WTC11 (cell line): ENCODE data around the gene HKDC1. TPM values are rescaled to one million over a fixed set of nuclear protein-coding genes. Genes with fewer than 3 reads are reported as not detected.

ENCODE experiments used
- ATAC-seq: fragments of 200-7000 bp; cut with Tn5 transposase; 2 replicates; pipeline ENCODE4 v1.10.0; 2021; ENCODE audit warnings: mild to moderate bottlenecking, moderate library complexity
- CTCF ChIA-PET: fragments of 300-600 bp; sonication (Branson Sonifier 250); formaldehyde crosslinking; loops from one replicate; lab custom pipeline; 2021; ENCODE audit warnings: antibody characterized with exemption; lab: Charles Lee
- POLR2A ChIA-PET: fragments of 350-600 bp; sonication (Branson Sonifier 250); formaldehyde crosslinking; loops from one replicate; lab custom pipeline; 2021; ENCODE audit warnings: antibody characterized with exemption; lab: Charles Lee
- DNase-seq: peaks from one replicate; pipeline ENCODE4 v3.0.0; 2021; ENCODE audit warnings: low spot score
- H3K27ac Mint-ChIP-seq: 2 replicates; pipeline ENCODE4 v1.8.0; 2021; ENCODE audit warnings: mixed read lengths
- H3K27me3 Mint-ChIP-seq: 2 replicates; pipeline ENCODE4 v1.8.0; 2021; ENCODE audit warnings: low read depth, mild to moderate bottlenecking, moderate library complexity, mixed read lengths
- H3K36me3 Mint-ChIP-seq: 2 replicates; pipeline ENCODE4 v1.8.0; 2021; ENCODE audit warnings: mixed read lengths
- H3K4me1 Mint-ChIP-seq: 2 replicates; pipeline ENCODE4 v1.8.0; 2022; ENCODE audit warnings: mixed read lengths
- H3K4me3 Mint-ChIP-seq: 2 replicates; pipeline ENCODE4 v1.8.0; 2021; ENCODE audit warnings: mild to moderate bottlenecking, moderate library complexity, mixed read lengths
- H3K9me3 Mint-ChIP-seq: 2 replicates; pipeline ENCODE4 v1.8.0; 2021; ENCODE audit warnings: mixed read lengths
- CREB1 ChIP-seq: sonication (generic); formaldehyde crosslinking; IDR thresholded peaks from 2 replicates; pipeline ENCODE4 v1.8.0; 2023; ENCODE audit warnings: mild to moderate bottlenecking, missing genetic modification reagents
- CTCF ChIP-seq: fragments of 200-600 bp; IDR thresholded peaks from 2 replicates; pipeline ENCODE4 v1.8.0; 2022; ENCODE audit warnings: antibody characterized with exemption
- ERG ChIP-seq: fragments of 250-450 bp; sonication (Bioruptor Pico); IDR thresholded peaks from 2 replicates; pipeline ENCODE4 v1.8.0; 2021; ENCODE audit warnings: mild to moderate bottlenecking
- FOXJ3 ChIP-seq: sonication (generic); formaldehyde crosslinking; IDR thresholded peaks from 2 replicates; pipeline ENCODE4 v1.9.0; 2021; ENCODE audit warnings: missing genetic modification reagents, mild to moderate bottlenecking, borderline replicate concordance
- FOXP4 ChIP-seq: sonication (generic); formaldehyde crosslinking; IDR thresholded peaks from 2 replicates; pipeline ENCODE4 v1.8.0; 2022; ENCODE audit warnings: mild to moderate bottlenecking, missing genetic modification reagents
- NFYB ChIP-seq: sonication (generic); formaldehyde crosslinking; conservative IDR thresholded peaks from 2 replicates; pipeline ENCODE4 v1.8.0; 2022; ENCODE audit warnings: low read depth, missing genetic modification reagents
- NR2C2 ChIP-seq: sonication (generic); formaldehyde crosslinking; IDR thresholded peaks from 2 replicates; pipeline ENCODE4 v1.8.0; 2022; ENCODE audit warnings: mild to moderate bottlenecking, missing genetic modification reagents
- PRRX2 ChIP-seq: fragments of 250-450 bp; sonication (Bioruptor Pico); IDR thresholded peaks from 2 replicates; pipeline ENCODE4 v1.8.0; 2021; ENCODE audit warnings: mild to moderate bottlenecking
- RELA ChIP-seq: sonication (generic); formaldehyde crosslinking; IDR thresholded peaks from 2 replicates; pipeline ENCODE4 v1.8.1; 2022; ENCODE audit warnings: missing genetic modification reagents, mild to moderate bottlenecking, borderline replicate concordance
- TEAD4 ChIP-seq: sonication (generic); formaldehyde crosslinking; IDR thresholded peaks from 2 replicates; pipeline ENCODE4 v1.8.0; 2022; ENCODE audit warnings: mild to moderate bottlenecking, missing genetic modification reagents
- ZMAT4 ChIP-seq: fragments of 250-450 bp; sonication (Bioruptor Pico); IDR thresholded peaks from 2 replicates; pipeline ENCODE4 v1.9.0; 2021; ENCODE audit warnings: mild to moderate bottlenecking
- ZNF138 ChIP-seq: sonication (generic); formaldehyde crosslinking; conservative IDR thresholded peaks from 2 replicates; pipeline ENCODE4 v1.8.1; 2022; ENCODE audit warnings: mild to moderate bottlenecking, moderate library complexity, missing genetic modification reagents
- ZNF512 ChIP-seq: sonication (generic); formaldehyde crosslinking; IDR thresholded peaks from 2 replicates; pipeline ENCODE4 v1.8.1; 2022; ENCODE audit warnings: missing genetic modification reagents, borderline replicate concordance
- ZNF671 ChIP-seq: fragments of 250-450 bp; sonication (Bioruptor Pico); IDR thresholded peaks from 2 replicates; pipeline ENCODE4 v1.8.0; 2021; ENCODE audit warnings: mild to moderate bottlenecking
- total RNA-seq: library from RNA; stranded (reverse); gene quantifications from 3 replicates; pipeline ENCODE4 v1.2.3, GENCODE V29; 2021

Gene HKDC1
- total RNA-seq, 1 experiment from 2014 or later = 0.09 TPM

GRCh38 chr10:69211104-69211503 is 9.0 kb upstream of the HKDC1 start:
- TF ChIP-seq FOXP4 = no peak
- Mint-ChIP-seq H3K36me3 (peaks cover 22% of the 10 kb centered on the region), H3K27ac (no peak overlapping the region), H3K9me3 (no peaks in the 10 kb centered on the region), H3K4me1 (no peaks in the 10 kb centered on the region), H3K27me3 (no peaks in the 10 kb centered on the region), H3K4me3 (no peak overlapping the region)
- ATAC-seq (no peak), DNase-seq (no peak)
- POLR2A ChIA-PET = no interaction called here
- CTCF ChIA-PET = interaction anchor here (1.3 to 2.0 kb wide), 3 partner anchors 11 to 197 kb away, joined by 5 to 9 read pairs (median 5); no protein-coding TSS in a partner anchor

DNA sequence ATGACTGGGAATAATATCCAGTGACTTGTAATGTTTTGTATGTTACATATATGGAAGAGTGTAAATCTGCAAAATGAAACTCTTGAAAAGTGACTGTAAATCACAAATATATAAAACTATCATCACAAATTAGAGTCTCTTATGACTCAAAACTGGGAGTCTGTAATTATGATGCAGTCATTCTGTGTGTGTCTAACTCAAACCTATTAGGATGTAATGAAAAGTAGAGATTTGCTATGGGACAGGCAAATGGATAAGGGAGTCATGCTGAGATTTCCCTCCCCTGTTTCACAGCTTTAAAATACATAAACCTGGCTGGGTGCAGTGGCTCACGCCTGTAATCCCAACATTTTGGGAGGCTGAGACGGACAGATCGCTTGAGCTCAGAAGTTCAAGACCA is 8.6 kb upstream of the HKDC1 start:
- no peak overlapping the region for H3K4me3 Mint-ChIP-seq
- TF ChIP-seq ZMAT4 (CRISPR knock-in tag) (no peak), FOXJ3 (CRISPR knock-in tag) (no peak), TEAD4 (CRISPR knock-in tag) (no peak), ZNF671 (CRISPR knock-in tag) (no peak), CREB1 (CRISPR knock-in tag) (no peak), RELA (no peak), CTCF (no peak), ZNF138 (no peak), ZNF512 (CRISPR knock-in tag) (no peak), PRRX2 (CRISPR knock-in tag) (no peak), NR2C2 (CRISPR knock-in tag) (no peak), ERG (CRISPR knock-in tag) (no peak)

DNA sequence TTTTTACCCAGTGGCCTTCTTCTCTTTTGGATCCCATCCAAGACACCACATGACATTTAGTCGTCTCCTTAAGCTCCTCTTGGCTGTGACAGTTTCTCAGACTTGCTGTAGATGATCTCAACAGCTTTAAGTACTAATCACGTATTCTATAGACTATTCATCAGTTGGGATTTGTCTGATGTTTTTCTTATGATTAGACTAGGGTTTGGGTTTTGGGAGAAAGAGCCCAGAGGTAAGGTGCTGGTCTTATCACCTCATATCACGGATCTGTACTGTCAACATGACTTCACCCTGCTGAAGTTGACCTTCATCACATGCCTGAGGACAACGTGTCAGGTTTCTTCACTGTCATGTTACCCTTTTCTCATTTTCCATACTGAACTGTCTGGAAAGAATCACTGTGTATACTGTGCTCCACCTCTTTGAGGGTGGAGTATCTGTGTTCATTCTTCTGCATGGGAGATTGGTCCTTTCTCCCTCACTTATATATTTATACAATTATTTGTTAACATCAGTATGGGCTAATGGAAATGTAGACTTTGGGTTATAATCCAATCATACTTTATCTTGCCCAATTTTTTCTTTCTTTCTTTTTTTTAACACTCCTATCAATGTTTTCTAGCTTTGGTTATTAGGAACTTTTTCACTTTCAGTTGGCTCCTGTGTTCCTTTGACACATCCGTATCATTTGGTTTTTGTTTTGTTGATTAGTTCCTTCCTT is 6.4 kb upstream of the HKDC1 start:
- POLR2A ChIA-PET = no interaction called here

More for the DNA sequence above, 8.6 kb upstream of the HKDC1 start:
- CTCF ChIA-PET = interaction anchor here (1.0 to 2.0 kb wide), 3 partner anchors 11 to 197 kb away, joined by 3 to 9 read pairs (median 3); no protein-coding TSS in a partner anchor
- H3K27me3 Mint-ChIP-seq = no peaks in the 10 kb centered on the region
- POLR2A ChIA-PET = no interaction called here
- H3K36me3 Mint-ChIP-seq = peaks cover 18% of the 10 kb centered on the region
- H3K27ac Mint-ChIP-seq = no peak overlapping the region
- H3K9me3 Mint-ChIP-seq = no peaks in the 10 kb centered on the region
- no peak for ATAC-seq
- no peaks in the 10 kb centered on the region for H3K4me1 Mint-ChIP-seq
- DNase-seq = no peak

More for the DNA sequence above, 6.4 kb upstream of the HKDC1 start:
- Mint-ChIP-seq H3K4me3 (no peak overlapping the region), H3K9me3 (no peaks in the 10 kb centered on the region), H3K36me3 (peaks cover 5% of the 10 kb centered on the region), H3K27me3 (no peaks in the 10 kb centered on the region), H3K4me1 (no peaks in the 10 kb centered on the region), H3K27ac (no peak overlapping the region)
- no peak for TF ChIP-seq NFYB (CRISPR knock-in tag)
- ATAC-seq = no peak
- CTCF ChIA-PET = no interaction called here
- DNase-seq = no peak
